Effector memory CD8-positive, alpha-beta T cell (primary cell): ENCODE results near the gene BARX1.

Experiments
- ATAC-seq: fragments of 150-1000 bp; cut with Tn5 transposase; replicated peaks from 2 replicates; pipeline ENCODE4 v1.10.0; 2021; ENCODE audit warnings: mild to moderate bottlenecking, moderate library complexity
- DNase-seq, 3 experiments: peaks; one replicate each; pipeline ENCODE4 v3.0.0; 2021
- H3K27ac Mint-ChIP-seq, 2 donors: one replicate each; pipeline ENCODE4 v1.8.0; 2022; ENCODE audit warnings: mild to moderate bottlenecking in 2 of 2, mixed read lengths in 2 of 2, moderate library complexity in 2 of 2
- H3K27me3 Mint-ChIP-seq, 2 donors: one replicate each; pipeline ENCODE4 v1.8.0; 2022; ENCODE audit warnings: mixed read lengths in 2 of 2
- H3K36me3 Mint-ChIP-seq: one replicate; pipeline ENCODE4 v1.8.0; 2022; ENCODE audit warnings: mild to moderate bottlenecking, moderate library complexity, mixed read lengths; ENCODE audit not compliant: insufficient read depth
- H3K4me1 Mint-ChIP-seq, 2 donors: one replicate each; pipeline ENCODE4 v1.8.0; 2022; ENCODE audit warnings: low read depth in 2 of 2, mixed read lengths in 2 of 2
- H3K4me3 Mint-ChIP-seq, 2 donors: one replicate each; pipeline ENCODE4 v1.8.0; 2022; ENCODE audit warnings: mild to moderate bottlenecking in 2 of 2, mixed read lengths in 2 of 2, moderate library complexity in 2 of 2
- H3K9me3 Mint-ChIP-seq, 2 donors: one replicate each; pipeline ENCODE4 v1.8.0; 2022; ENCODE audit warnings: mixed read lengths in 2 of 2

BARX1 gene

DNA sequence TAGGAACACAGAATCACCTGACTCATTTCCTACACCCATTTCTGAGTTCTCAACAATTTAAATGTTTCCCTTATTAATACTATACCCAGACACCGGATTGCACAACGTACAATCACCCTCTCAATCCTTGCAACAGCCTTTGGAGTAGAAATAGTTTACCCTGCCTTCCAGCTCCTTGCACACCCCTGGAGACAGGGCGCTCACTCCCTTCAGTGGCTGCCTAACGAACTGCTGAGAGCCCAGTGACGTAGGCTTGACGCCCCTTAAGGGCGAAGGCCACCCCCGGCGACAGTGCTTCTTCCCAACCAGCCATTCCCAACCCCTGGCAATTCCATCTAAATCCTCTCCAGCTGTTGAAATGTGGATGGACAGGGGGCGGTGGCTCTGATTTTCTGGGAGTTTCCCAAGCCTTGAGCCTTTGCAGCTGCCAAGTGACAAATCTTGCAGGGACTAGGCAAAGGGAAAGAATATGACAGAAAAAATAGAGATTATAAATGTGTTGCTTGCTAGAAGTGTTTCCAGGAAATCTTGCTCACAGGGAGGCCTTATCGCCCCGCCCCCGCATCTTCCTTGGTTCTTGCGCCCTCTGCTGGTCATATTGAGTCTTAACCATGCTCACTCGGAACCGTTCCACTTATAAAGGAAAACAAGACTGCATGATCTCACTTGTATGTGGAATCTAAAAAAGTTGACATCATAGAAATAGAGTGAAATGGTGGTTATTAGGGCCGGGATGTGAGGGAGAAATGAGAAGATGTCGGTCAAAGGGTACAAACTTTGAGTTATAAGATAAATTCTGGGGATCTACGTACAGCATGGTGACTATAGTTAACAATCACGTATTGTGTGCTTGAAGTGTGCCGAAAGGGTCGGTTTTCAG lies 7.6 kb upstream of the BARX1 start:
- ATAC-seq: peak; percentile 82
- DNase-seq: peak; percentile 73 to 78 (median 77)
- peaks cover 71 to 88% of the 10 kb centered on the region in 2 donors for H3K27me3 Mint-ChIP-seq
- H3K9me3 Mint-ChIP-seq: no peaks in the 10 kb centered on the region
- H3K4me1 Mint-ChIP-seq: peaks cover 19 to 22% of the 10 kb centered on the region in 2 donors
- no peak overlapping the region for H3K27ac Mint-ChIP-seq
- no peak overlapping the region for H3K4me3 Mint-ChIP-seq
- H3K36me3 Mint-ChIP-seq: no peaks in the 10 kb centered on the region

DNA sequence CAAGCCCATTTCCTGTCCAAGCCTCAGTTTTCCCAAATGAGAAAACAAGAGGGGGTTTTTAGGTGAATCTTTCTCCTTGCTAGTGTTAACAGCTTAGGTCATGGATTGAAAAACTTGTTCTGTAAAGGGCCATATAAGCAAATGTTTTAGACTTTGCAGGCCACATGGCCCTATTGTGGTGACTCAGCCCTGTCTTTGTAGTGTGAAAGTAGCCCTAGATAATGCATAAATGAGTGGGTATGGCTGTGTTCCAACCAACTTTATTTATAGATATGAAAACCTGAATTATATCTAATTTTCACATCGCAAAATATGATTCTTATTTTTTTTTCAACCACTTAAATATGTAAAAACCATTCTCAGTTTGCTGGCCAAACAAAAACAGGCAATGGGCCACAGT lies 6.9 kb upstream of the BARX1 start:
- Mint-ChIP-seq H3K27ac (no peak overlapping the region), H3K4me3 (peak overlapping the region in 1 of 2 donors; percentile 66), H3K36me3 (no peaks in the 10 kb centered on the region), H3K27me3 (peaks cover 73 to 88% of the 10 kb centered on the region in 2 donors), H3K9me3 (no peaks in the 10 kb centered on the region), H3K4me1 (peaks cover 19 to 22% of the 10 kb centered on the region in 2 donors)
- no peak for ATAC-seq
- DNase-seq: no peak

DNA sequence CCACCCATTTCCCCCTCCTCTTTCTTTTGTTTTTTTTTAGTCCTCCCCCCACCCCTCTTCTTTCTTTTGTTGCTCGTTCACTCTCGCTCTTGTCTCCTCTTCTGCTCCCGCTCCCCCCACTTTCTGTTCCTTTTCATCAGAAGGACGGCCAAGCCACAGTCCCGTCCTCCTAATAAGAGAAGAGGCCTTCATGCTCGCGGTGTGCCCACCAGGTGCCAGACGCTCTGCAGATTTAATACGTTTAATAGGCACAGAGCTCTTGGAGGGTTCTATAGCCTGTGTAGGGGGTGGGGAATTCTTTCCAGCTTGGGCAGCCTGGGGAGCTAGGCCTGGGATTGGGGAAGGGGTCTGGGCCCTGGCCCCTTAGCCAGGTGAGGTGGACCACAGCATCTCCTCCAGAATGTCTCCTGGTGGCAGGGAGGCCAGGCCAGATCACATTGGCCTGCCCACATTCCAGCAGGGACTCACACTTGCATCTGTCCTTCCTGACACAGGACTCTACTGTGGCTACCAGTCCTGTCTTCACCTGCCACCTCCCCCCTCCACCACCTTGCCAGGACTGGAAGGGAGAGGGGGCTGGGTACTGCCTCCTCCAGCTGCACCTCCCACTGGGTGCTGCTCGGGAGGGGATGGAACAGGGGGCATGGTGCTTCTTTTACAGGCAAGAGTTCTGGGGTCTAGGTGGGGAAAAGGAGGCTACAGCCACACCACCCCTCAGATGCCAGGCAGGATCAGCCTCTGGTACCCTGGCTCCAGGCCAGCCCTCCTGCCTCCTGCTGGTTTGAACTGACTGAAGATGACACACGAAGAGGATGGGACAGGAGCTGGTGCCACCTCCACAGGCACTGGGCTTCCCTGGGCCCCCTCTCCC lies 6.1 kb upstream of the BARX1 start:
- H3K36me3 Mint-ChIP-seq: no peaks in the 10 kb centered on the region
- peaks cover 74 to 91% of the 10 kb centered on the region in 2 donors for H3K27me3 Mint-ChIP-seq
- H3K9me3 Mint-ChIP-seq: no peaks in the 10 kb centered on the region
- peaks cover 19 to 22% of the 10 kb centered on the region in 2 donors for H3K4me1 Mint-ChIP-seq
- ATAC-seq (no peak), DNase-seq (no peak)
- H3K27ac Mint-ChIP-seq: no peak overlapping the region
- H3K4me3 Mint-ChIP-seq: peak overlapping the region; percentile 54 to 66

DNA sequence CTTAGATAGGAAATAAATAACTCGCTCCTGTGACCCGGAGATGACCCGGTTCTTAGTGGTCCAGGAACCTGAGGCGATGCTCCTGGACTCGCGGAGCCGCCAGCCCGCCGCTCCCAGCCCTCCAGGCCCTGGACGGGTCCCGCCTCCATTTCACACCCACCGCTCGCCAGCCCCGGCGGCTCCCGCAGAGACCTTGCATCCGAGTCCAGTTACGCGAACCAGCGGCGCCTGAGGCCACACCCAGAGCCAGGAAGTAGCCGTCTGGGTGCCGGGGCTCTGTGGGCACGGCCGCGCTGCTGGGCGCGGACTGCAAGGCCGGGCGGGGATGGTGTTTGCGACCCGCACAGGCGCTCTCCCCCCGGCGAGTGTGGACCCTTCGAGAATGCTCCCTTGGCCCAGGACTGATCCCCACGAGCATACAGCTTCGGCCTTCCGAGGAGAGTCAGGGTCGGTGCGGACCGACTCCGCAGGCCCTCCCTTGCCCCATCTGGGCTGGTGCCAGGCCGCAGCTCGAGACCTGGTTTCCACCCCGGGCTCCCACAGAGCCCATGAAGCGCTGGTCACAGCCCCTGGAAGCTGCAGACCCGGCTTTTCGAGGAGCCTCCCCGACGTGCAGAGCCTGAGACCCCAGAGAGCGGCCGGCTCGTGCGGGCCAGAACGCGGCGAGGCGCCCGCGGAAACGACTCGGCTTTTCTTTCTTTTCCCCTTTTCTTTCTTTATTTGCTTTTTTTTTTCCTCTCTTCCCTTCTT lies 5.2 kb upstream of the BARX1 start:
- Mint-ChIP-seq H3K4me3 (peak overlapping the region; percentile 66 to 77), H3K4me1 (peaks cover 22 to 28% of the 10 kb centered on the region in 2 donors), H3K27me3 (peaks cover 76 to 91% of the 10 kb centered on the region in 2 donors), H3K36me3 (no peaks in the 10 kb centered on the region), H3K9me3 (no peaks in the 10 kb centered on the region), H3K27ac (peak overlapping the region in 1 of 2 donors; percentile 23)
- ATAC-seq (peak; percentile 25), DNase-seq (no peak)

DNA sequence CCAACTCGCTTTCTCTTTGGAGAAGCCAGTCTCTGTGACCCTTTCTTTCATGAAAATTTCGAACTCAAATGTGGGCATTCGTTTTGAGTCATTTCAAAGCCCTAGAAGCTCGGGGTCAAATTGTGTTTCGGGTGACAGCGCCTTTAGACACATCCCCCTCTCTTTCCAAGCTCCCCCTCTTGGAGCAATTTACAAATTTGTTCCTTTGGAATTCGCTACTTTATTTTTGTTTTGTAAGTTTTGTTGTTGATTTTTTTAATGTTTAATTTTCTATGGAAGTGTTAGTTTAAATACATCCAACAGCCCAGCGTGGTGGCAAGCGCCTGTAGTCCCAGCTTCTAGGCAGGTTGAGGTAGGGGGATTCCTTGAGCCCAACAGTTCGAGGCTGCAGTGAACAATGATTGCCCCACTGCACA lies 4.6 kb upstream of the BARX1 start:
- Mint-ChIP-seq H3K9me3 (no peaks in the 10 kb centered on the region), H3K27me3 (peaks cover 71 to 88% of the 10 kb centered on the region in 2 donors), H3K4me1 (peaks cover 23 to 29% of the 10 kb centered on the region in 2 donors), H3K36me3 (no peaks in the 10 kb centered on the region), H3K4me3 (peak overlapping the region; percentile 66 to 77), H3K27ac (peak overlapping the region in 1 of 2 donors; percentile 23)
- ATAC-seq: no peak
- DNase-seq: no peak

DNA sequence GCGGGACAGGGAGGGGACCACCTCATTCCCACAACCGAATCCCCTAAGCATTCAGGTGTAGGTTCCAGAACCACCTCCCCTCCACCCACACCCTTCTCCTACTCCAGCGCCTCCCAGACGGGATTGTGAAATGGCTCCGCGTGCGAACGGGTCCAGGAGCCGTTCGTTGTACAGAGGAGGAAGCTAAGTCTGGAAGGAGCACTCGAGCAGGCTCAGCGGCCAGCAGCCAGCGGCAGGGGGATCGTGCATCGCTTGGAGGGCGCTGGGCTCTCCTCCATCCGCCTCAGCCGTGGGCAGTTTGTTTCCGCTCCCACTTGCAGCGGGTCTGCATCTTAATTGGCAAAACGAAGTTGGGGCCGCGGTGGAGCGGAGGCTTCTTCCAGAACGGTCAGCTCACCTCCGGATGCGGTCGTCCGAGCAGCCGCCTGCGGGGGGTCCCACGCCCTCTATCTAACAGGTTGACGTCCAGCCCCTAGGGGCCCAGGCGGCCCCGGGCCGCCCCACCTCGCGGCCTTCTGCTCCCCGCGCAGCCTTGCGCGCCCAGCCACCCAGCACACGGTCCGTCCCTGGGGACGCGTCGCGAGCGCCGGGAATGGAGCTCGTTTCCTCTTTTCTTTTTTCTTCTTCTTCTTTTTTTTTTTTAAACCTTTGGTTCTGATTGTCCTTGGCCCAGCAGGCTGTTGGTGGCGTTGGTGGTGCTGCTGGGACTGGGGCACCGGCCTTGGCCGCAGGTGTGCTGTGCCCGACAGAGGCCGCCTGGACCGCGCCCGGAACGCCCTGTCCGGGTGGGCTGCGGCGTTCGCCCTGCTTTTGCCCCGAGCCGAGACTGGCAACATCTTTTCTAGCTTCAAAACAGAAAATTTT lies 3.9 kb upstream of the BARX1 start:
- Mint-ChIP-seq H3K4me3 (peak overlapping the region; percentile 66 to 77), H3K4me1 (peaks cover 23 to 29% of the 10 kb centered on the region in 2 donors), H3K36me3 (no peaks in the 10 kb centered on the region), H3K27ac (no peak overlapping the region), H3K9me3 (no peaks in the 10 kb centered on the region), H3K27me3 (peaks cover 67 to 85% of the 10 kb centered on the region in 2 donors)
- ATAC-seq: no peak
- no peak for DNase-seq

DNA sequence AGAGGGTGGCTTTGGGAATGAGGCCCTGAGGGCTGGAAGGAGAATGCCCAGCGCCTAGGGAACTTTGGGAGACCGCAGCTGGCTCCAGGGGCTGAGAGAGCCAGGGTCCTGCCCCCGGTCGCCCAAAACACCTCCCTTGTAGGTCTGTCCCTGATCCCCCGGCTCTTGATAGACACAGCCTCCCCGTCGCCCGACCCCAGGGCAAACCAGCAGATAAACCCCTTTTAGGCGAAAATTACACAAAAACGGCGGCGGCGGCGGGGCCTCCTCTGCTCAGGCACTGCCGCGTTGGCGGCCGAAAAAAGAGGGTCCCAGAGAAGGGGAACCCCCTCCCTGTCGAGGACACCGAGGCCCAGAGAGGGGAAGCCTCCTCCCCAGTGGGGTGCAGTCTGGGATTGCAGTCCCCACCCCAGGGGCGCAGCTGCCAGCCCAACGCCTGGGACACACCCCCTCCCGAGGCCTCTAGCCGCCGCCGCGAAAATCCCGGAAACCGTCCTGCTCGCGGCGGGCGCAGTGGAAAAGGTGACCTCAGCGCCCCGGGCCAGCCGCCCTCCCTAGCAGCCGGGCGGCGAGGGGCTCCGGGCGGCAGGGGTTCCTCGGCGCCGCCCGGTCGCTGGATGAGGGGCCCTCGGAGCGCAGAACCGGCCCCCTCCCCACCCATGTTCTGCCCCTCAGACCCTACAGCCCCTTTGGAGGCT lies 3.1 kb upstream of the BARX1 start:
- Mint-ChIP-seq H3K27ac (no peak overlapping the region), H3K9me3 (no peaks in the 10 kb centered on the region), H3K27me3 (peaks cover 75 to 89% of the 10 kb centered on the region in 2 donors), H3K4me3 (peak overlapping the region; percentile 66 to 77), H3K4me1 (peaks cover 30 to 37% of the 10 kb centered on the region in 2 donors), H3K36me3 (no peaks in the 10 kb centered on the region)
- ATAC-seq (no peak), DNase-seq (no peak)

DNA sequence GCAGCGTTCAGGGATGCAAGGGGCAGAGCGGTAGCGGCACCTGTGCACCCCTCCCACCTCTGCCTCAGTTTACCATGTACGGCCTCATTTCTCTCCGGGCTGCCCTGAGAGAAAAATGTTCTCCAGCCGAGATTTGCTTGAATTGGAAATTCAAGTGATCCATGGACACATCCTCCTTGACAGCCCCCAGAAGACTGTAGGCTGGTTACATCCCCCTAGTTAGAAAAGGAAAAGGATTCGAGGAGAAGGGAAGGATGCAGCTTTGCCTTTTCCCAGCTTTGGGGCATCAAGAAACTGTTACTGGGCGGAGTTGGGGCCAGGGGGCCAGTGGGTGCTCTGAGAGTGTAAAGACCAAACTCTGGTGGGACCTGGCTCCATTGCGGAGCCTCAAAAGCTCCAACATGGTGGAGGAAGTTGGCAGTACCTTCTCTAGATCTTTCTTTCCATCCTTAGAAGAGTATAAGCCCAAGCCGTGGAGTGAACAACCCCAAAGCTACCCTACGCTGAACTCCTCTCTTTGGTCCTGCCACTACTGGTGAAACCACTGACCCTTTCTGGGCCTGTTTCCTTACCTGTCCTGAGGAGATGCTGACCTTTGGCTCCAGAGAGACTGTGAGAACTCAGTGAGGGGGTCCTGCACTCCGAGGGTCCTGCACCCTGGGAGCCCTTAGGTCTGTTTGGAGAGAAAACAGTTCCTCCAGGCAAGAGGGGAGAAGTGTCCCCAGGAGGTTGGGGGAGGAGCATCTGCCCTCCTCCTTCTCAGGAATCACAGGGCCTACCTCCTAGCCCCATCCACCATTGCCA lies 1.0 kb upstream of the BARX1 start:
- Mint-ChIP-seq H3K4me1 (peaks cover 25 to 42% of the 10 kb centered on the region in 2 donors), H3K27ac (no peak overlapping the region), H3K9me3 (no peaks in the 10 kb centered on the region), H3K36me3 (no peaks in the 10 kb centered on the region), H3K27me3 (peaks cover 75 to 94% of the 10 kb centered on the region in 2 donors), H3K4me3 (peak overlapping the region in 1 of 2 donors; percentile 53)
- ATAC-seq (no peak), DNase-seq (no peak)

DNA sequence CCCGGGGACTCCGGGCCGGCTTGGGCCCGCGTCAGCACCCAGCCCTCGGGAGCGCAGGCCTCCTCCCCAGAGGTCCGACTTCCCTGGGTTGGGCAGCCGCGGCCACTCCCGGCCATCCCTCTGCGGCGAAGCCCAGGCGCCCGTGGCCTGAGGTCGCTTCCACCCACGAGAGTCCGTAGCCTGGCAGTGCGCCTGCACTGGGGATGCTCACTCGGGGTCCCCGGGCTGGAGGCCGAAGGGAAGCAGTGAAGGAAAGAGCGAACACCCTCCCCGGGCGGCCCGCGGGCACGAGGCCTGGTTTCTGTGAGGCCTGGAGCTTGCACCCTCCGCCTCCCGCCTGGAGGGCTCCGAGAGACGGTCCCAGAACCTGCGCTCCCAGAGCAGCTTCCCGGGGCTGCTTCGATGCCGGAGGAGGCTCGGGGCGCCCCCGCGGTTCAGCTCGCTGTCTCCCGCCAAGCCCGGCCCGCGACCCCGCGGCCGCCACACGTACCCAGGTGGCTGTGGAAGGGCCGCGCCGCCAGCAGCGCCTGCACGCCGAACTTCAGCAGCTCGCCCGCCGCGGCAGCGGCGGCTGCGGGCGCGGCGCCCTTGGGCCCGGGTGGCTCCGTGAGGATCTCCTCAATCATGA lies 607 bp downstream of the BARX1 start:
- Mint-ChIP-seq H3K27ac (no peak overlapping the region), H3K9me3 (no peaks in the 10 kb centered on the region), H3K36me3 (no peaks in the 10 kb centered on the region), H3K4me3 (no peak overlapping the region), H3K4me1 (peaks cover 24 to 49% of the 10 kb centered on the region in 2 donors), H3K27me3 (peaks cover 77 to 94% of the 10 kb centered on the region in 2 donors)
- DNase-seq (no peak), ATAC-seq (no peak)

DNA sequence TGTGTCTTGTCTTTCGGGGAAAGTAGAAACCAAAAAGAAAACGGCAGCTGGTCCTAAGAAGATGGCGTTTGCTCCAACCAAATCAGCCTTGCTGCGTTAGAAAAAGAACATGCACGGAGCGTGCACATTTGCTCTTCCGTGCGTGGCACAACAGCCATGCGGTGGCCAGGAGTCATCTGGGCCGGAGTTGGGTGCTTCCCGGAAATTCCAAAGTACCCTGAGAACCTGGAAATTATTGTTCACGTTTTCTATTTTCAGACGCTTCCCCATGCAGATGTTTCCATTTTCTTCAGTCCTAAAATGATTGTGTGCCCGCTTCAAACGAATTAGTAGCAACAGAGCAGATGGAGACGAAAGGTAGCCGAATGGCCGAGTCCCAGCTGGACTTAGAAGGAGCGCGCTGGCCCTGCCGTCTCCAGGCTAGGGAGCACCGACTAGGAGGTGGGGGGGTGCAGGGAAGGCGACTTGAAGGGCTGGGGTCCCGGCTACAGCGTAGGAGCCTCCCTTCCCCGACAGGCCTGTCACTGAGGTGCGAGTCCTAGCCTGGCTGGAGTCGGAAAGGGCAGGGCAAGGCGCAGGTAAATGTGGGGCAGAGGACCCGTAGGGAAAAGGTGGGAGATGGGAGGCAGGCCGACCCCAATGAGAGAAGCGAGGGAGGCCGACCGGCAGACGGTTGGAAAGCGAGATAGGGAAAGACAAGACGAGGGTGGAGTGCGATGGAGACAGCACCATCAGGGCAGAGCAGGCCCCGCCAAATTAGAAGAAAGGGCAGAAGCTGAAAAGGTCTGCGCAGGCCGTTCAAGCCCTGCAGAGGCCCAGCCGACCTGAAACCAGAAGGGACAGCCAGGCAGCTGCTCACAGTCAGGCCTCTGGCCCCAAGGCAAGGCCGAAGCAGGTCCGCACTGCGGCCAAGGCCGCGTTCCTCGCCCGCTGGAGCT lies 1.4 kb downstream of the BARX1 start:
- peaks cover 21 to 44% of the 10 kb centered on the region in 2 donors for H3K4me1 Mint-ChIP-seq
- no peak for ATAC-seq
- H3K27me3 Mint-ChIP-seq: peaks cover 73 to 94% of the 10 kb centered on the region in 2 donors
- H3K27ac Mint-ChIP-seq: no peak overlapping the region
- peak overlapping the region; percentile 65 to 85 for H3K4me3 Mint-ChIP-seq
- H3K36me3 Mint-ChIP-seq: no peaks in the 10 kb centered on the region
- no peak for DNase-seq
- H3K9me3 Mint-ChIP-seq: no peaks in the 10 kb centered on the region
